K562 (cell line): Measurements from ENCODE around the gene UNC13C. TPM values are rescaled to one million over a fixed set of nuclear protein-coding genes. Genes with fewer than 3 reads are reported as not detected.

Experiments used
- ATAC-seq: fragments of 200-7000 bp; cut with Tn5 transposase; 3 replicates; pipeline ENCODE4 v1.9.1; 2020; ENCODE audit warnings: moderate library complexity
- BruUV-seq: library from RNA; stranded (reverse); fragments of 400-500 nt; replicated peaks from 2 replicates; lab custom pipeline; 2021; lab: Mats Ljungman, UMichigan
- CTCF ChIA-PET: fragments of 300-600 bp; formaldehyde crosslinking; extraction: SDS; loops from one replicate; lab custom pipeline; 2021; ENCODE audit warnings: low intra/inter-chr PET ratio; lab: Yijun Ruan, JAX
- POLR2A ChIA-PET: fragments of 300-600, 350-650 bp; sonication (Branson Sonifier 250); formaldehyde crosslinking; extraction: SDS; loops from one replicate; lab custom pipeline; 2021; ENCODE audit warnings: antibody characterized with exemption, inconsistent platforms; lab: Yijun Ruan, JAX
- DNase-seq, 4 experiments: peaks; one replicate each; pipeline versions ENCODE4 v3.0.0 to v3.0.0-alpha.2; 2011 to 2018; ENCODE audit warnings: low spot score in 3 of 4, mixed read lengths in 3 of 4; ENCODE audit errors: extremely low read depth in 1 of 4
- FAIRE-seq: peaks from 2 replicates; lab custom pipeline; 2011; peaks lifted over from hg19 to GRCh38; lab: Jason Lieb, UNC
- H2AFZ ChIP-seq: 2 replicates; pipeline ENCODE4 v1.6.0; 2011; ENCODE audit warnings: low read depth, low read length, control low read depth, inconsistent platforms
- H3K27ac ChIP-seq: fragments of 200-600 bp; 3 replicates; pipeline ENCODE4 v1.8.0; 2011; ENCODE audit warnings: low read depth, mild to moderate bottlenecking, control low read depth, inconsistent platforms, low read length, moderate library complexity, mixed read lengths; ENCODE audit errors: extremely low read depth
- H3K27me3 ChIP-seq, 2 experiments: fragments of 300-600 bp in 1 of 2; 2 replicates in 1 of 2; 3 replicates in 1 of 2; pipeline versions ENCODE4 v1.6.0 to v1.8.0; 2011; ENCODE audit warnings: inconsistent platforms in 2 of 2, low read length in 2 of 2, mild to moderate bottlenecking in 1 of 2, mixed read lengths in 1 of 2, moderate library complexity in 1 of 2; ENCODE audit not compliant: control insufficient read depth in 2 of 2, insufficient read depth in 2 of 2
- H3K36me3 ChIP-seq: fragments of 300-600 bp; 3 replicates; pipeline ENCODE4 v1.8.0; 2011; ENCODE audit warnings: mild to moderate bottlenecking, low read length, inconsistent platforms; ENCODE audit not compliant: control insufficient read depth, insufficient read depth
- H3K4me1 ChIP-seq, 2 experiments: fragments of 200-600 bp in 1 of 2; replicated peaks in 1 of 2; 2 replicates in 1 of 2; 3 replicates in 1 of 2; pipeline versions ENCODE4 v1.5.1 to v1.8.0; 2011; ENCODE audit warnings: inconsistent platforms in 2 of 2, low read length in 2 of 2, mild to moderate bottlenecking in 1 of 2, mixed read lengths in 1 of 2, moderate library complexity in 1 of 2; ENCODE audit not compliant: control insufficient read depth in 2 of 2, insufficient read depth in 2 of 2
- H3K4me2 ChIP-seq: 2 replicates; pipeline ENCODE4 v1.6.1; 2011; ENCODE audit warnings: low read length, control low read depth, inconsistent platforms, mixed read lengths; ENCODE audit not compliant: insufficient read depth
- H3K4me3 ChIP-seq: fragments of 200-600 bp; sonication (generic), shearing (Covaris generic); 2 replicates; pipeline ENCODE4 v1.5.1; 2016; ENCODE audit warnings: control low read depth, inconsistent platforms
- H3K79me2 ChIP-seq: fragments of 200-600 bp; 3 replicates; pipeline ENCODE4 v1.8.0; 2011; ENCODE audit warnings: low read length, inconsistent platforms; ENCODE audit not compliant: control insufficient read depth, insufficient read depth
- H3K9ac ChIP-seq, 2 experiments: 2 replicates each; pipeline versions ENCODE4 v1.6.0 to v1.6.1; 2011; ENCODE audit warnings: low read depth in 2 of 2, low read length in 2 of 2, control low read depth in 1 of 2, inconsistent platforms in 1 of 2, mild to moderate bottlenecking in 1 of 2, mixed read lengths in 1 of 2; ENCODE audit not compliant: insufficient read depth in 1 of 2
- H3K9me1 ChIP-seq: one replicate; pipeline ENCODE4 v1.6.0; 2011; ENCODE audit warnings: inconsistent platforms, mild to moderate bottlenecking, low read length, moderate library complexity; ENCODE audit not compliant: control insufficient read depth, insufficient read depth
- H3K9me3 ChIP-seq: replicated peaks from 2 replicates; pipeline ENCODE4 v1.5.1; 2011; ENCODE audit warnings: low read depth, low read length, inconsistent platforms; ENCODE audit not compliant: control insufficient read depth, insufficient read depth
- H4K20me1 ChIP-seq: replicated peaks from 2 replicates; pipeline ENCODE4 v1.6.1; 2011; ENCODE audit warnings: low read length, inconsistent platforms, mixed read lengths; ENCODE audit not compliant: control insufficient read depth, insufficient read depth
- MAFF ChIP-seq: IDR thresholded peaks from 2 replicates; pipeline ENCODE4 v1.6.1; 2012; ENCODE audit warnings: low read length, improper control_type of control experiment
- MAFK ChIP-seq: IDR thresholded peaks from 2 replicates; pipeline ENCODE4 v1.6.1; 2011; ENCODE audit warnings: low read length, improper control_type of control experiment
- POLR2AphosphoS2 ChIP-seq: IDR thresholded peaks from 2 replicates; pipeline ENCODE4 v1.6.1; 2012; ENCODE audit warnings: low read length, improper control_type of control experiment
- RBBP5 ChIP-seq: fragments of 200-600 bp; sonication (generic); IDR thresholded peaks from 2 replicates; pipeline ENCODE4 v1.6.1; 2012; ENCODE audit warnings: borderline replicate concordance, mild to moderate bottlenecking, low read length, control low read depth, inconsistent platforms; ENCODE audit not compliant: insufficient read depth, poor library complexity, severe bottlenecking
- RREB1 ChIP-seq: fragments of 250-450 bp; sonication (Bioruptor Pico); IDR thresholded peaks from 2 replicates; pipeline ENCODE4 v1.4.0; 2020
- TRIM28 ChIP-seq: fragments of 450-650 bp; IDR thresholded peaks from 2 replicates; pipeline ENCODE4 v1.6.1; 2017
- ZKSCAN3 ChIP-seq: fragments of 250-450 bp; sonication (Bioruptor Pico); IDR thresholded peaks from 2 replicates; pipeline ENCODE4 v1.4.0; 2020
- ZNF740 ChIP-seq, 3 experiments: fragments of 200-800 bp in 1 of 3; sonication (Bioruptor generic) in 1 of 3; sonication (generic) in 1 of 3; formaldehyde crosslinking in 1 of 3; IDR thresholded peaks; 2 replicates each; pipeline versions ENCODE4 v1.6.1 to v1.8.0; 2016 to 2022; ENCODE audit warnings: mild to moderate bottlenecking in 2 of 3, missing compliant biosample characterization in 2 of 3, missing genetic modification characterization in 2 of 3, missing genetic modification reagents in 1 of 3
- WGBS: fragments of 100-300 bp; shearing (Covaris generic); methylation state at CpG from one replicate; pipeline ENCODE4 v1.1.6; 2016; ENCODE audit warnings: low coverage, mixed read lengths; ENCODE audit not compliant: insufficient coverage; ENCODE audit errors: missing lambda C conversion rate; 5-methylcytosine and 5-hydroxymethylcytosine counted together
- in situ Hi-C: fragments of 300-500 bp; cut with MboI; formaldehyde crosslinking; loops from 4 replicates; pipeline ENCODE4 v1.15.0; 2018; ENCODE audit warnings: inconsistent platforms, mixed read lengths
- intact Hi-C: fragments of 100-400 bp; cut with micrococcal nuclease; formaldehyde crosslinking; loops from 2 replicates; pipeline ENCODE4 v1.14.2; 2022
- polyA plus RNA-seq, 8 experiments: library from polyadenylated mRNA; depleted of rRNA in 4 of 8; stranded (reverse) in 5 of 8; unstranded in 3 of 8; fragments of >200 nt; fragmentation: Nextera tagmentation in 2 of 8; fragmentation: Illumina TruSeq in 1 of 8; extraction: Ambion mirVana in 2 of 8; extraction: Trizol in 1 of 8; gene quantifications; 2 replicates each; pipeline versions ENCODE4 v1.2.1 to v1.2.3, GENCODE V29; 2011 to 2014; ENCODE audit warnings: inconsistent platforms in 1 of 8, missing spikeins in 1 of 8
- total RNA-seq, 7 experiments: library from RNA; depleted of rRNA in 6 of 7; stranded (reverse); fragments of >200 nt in 6 of 7; fragmentation: Illumina TruSeq in 2 of 7; extraction: Trizol in 2 of 7; gene quantifications; 2 replicates each; pipeline versions ENCODE4 v1.2.1 to v1.2.3, GENCODE V29; 2011 to 2021; ENCODE audit warnings: low replicate concordance in 1 of 7

UNC13C gene
- total and polyA plus RNA-seq, 9 of the 15 experiments (the other 6 are each of a cell fraction or from before 2014, with no cell fraction given) = not detected

- no peak overlapping the region for H2AFZ ChIP-seq
- H3K4me3 ChIP-seq = no peak overlapping the region
- no peaks in the 10 kb centered on the region for H4K20me1 ChIP-seq
- TF ChIP-seq MAFK (peak; percentile 33; the same call in 1 of the 2 replicates), MAFF (peak; percentile 32; the same call in 1 of the 2 replicates), ZKSCAN3 (CRISPR knock-in tag) (no peak)
- TF ChIP-seq, all 486 proteins: peak for 2
- Histone ChIP-seq H3K9me3 (no peaks in the 10 kb centered on the region; the same call in 1 of the 2 replicates), H3K4me1 (no peaks in the 10 kb centered on the region), H3K9ac (no peak overlapping the region), H3K9me1 (no peaks in the 10 kb centered on the region), H3K79me2 (no peaks in the 10 kb centered on the region), H3K36me3 (no peaks in the 10 kb centered on the region), H3K27ac (no peak overlapping the region), H3K27me3 (no peaks in the 10 kb centered on the region), H3K4me2 (no peak overlapping the region)
- ATAC-seq = no peak
- ChIA-PET CTCF (no interaction called here), POLR2A (no interaction called here)
- no peak for FAIRE-seq
- intact Hi-C loops (no loop called here), in situ Hi-C loops (no loop called here)
- WGBS = 0% methylated on average over 4 of the region's 4 CpGs
- BruUV-seq = no TSS peak
- DNase-seq = no peak
Observed at GRCh38 chr15:54559405-54560069, 581.3 kb downstream of the UNC13C start.

GRCh38 chr15:54560417-54560816, 582.2 kb downstream of the UNC13C start:
- H3K27ac ChIP-seq = no peak overlapping the region
- no peaks in the 10 kb centered on the region; the same call in 1 of the 2 replicates for H3K9me3 ChIP-seq
- H4K20me1 ChIP-seq = no peaks in the 10 kb centered on the region
- CTCF ChIA-PET = no interaction called here
- WGBS = 0% methylated on average over 2 of the region's 2 CpGs
- no TSS peak for BruUV-seq
- H3K4me1 ChIP-seq = no peaks in the 10 kb centered on the region
- ATAC-seq (no peak), FAIRE-seq (no peak), DNase-seq (no peak)
- H3K4me2 ChIP-seq = no peak overlapping the region
- in situ Hi-C loops = no loop called here
- no peaks in the 10 kb centered on the region for H3K9me1 ChIP-seq
- intact Hi-C loops = no loop called here
- no peak overlapping the region for H2AFZ ChIP-seq
- POLR2A ChIA-PET = no interaction called here
- no peaks in the 10 kb centered on the region for H3K36me3 ChIP-seq
- no peaks in the 10 kb centered on the region for H3K79me2 ChIP-seq
- H3K9ac ChIP-seq = no peak overlapping the region
- H3K27me3 ChIP-seq = no peaks in the 10 kb centered on the region
- no peak overlapping the region for H3K4me3 ChIP-seq
- TF ChIP-seq RREB1 = no peak
- TF ChIP-seq TRIM28 = no peak
- no peak for TF ChIP-seq POLR2AphosphoS2
- no peak for TF ChIP-seq RBBP5
- no peak for TF ChIP-seq ZNF740 (CRISPR knock-in tag; IDR thresholded peaks at IDR 0.05)
- TF ChIP-seq ZNF740 (tag; IDR thresholded peaks at IDR 0.05) = no peak
